Astrocyte of the cerebellum (primary cell): Measurements from ENCODE around the gene WNT4.
A peak's percentile ranks its signal among the peaks of the same experiment; 100 is the strongest.

ENCODE experiments used
- DNase-seq: peaks from one replicate; pipeline ENCODE4 v3.0.0-alpha.2; 2011; ENCODE audit warnings: low read depth
- H3K4me3 ChIP-seq: 2 replicates; pipeline ENCODE4 v1.5.1; 2011; ENCODE audit warnings: mild to moderate bottlenecking, low read depth, low read length, moderate library complexity
- in situ Hi-C: cut with HindIII; loops from 2 replicates; pipeline ENCODE4 v1.10.0; 2017; ENCODE audit warnings: low sequenced_read_pairs
- TF ChIP-seq, protein P1 (sequence below): IDR thresholded peaks from 2 replicates; pipeline ENCODE4 v1.5.1; 2012; ENCODE audit warnings: low read length, low read depth, moderate library complexity, mild to moderate bottlenecking; ENCODE audit errors: missing control alignments

The WNT4 gene

DNA sequence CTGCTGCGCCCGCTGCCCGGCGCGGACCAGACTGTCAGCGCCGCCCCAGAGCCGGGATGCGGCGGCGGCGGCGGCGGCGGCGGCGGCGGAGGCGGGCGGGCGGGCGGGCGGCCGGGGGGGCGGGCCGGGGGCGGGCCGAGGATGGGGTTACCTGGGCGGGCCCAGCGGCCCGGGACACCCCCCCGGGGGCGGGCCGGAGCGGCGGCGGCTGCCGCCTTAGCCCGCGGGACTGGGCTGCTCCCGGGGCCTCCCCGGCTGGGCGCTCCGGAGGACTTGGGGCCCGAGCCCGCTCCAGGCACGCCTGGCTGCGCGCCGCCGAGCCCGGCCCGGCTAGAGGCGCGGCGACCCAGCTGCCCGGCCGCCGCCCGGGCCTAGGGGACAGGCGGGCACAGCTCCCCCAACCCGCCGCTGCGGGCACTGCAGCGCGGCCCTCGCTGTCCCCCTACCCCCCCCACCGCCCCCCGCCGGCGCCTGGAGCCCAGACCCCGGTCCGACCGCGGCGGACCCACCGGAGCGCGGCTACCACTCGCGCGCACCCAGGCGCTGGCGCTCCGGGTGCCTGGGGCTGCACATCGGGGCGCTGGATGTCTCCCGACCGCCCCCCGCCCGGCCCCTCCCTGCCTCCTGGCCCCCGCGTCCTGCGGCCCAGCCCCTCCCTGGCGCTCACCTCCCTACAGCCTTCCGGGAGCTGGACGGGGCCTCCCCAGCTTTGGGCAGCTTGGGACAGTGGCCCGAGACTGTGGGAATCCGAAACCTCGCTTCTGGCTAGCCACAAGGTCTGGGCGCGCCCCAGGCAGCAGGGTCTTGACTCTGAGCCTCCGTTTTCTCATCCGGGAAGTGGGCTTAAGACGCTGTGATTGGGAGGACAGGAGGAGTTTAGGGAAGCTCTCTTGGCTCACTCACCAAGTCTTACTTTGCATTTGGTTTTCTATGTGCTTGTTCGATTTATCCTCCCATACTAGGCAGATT is at the start of gene WNT4:
Gene WNT4 (minus strand): TSS at position 33 of the 969 bp plus-strand sequence. CDS start 175 bp downstream, outside the sequence.
- no peak for DNase-seq
- in situ Hi-C loops = no loop called here
- TF ChIP-seq, protein P1, sequence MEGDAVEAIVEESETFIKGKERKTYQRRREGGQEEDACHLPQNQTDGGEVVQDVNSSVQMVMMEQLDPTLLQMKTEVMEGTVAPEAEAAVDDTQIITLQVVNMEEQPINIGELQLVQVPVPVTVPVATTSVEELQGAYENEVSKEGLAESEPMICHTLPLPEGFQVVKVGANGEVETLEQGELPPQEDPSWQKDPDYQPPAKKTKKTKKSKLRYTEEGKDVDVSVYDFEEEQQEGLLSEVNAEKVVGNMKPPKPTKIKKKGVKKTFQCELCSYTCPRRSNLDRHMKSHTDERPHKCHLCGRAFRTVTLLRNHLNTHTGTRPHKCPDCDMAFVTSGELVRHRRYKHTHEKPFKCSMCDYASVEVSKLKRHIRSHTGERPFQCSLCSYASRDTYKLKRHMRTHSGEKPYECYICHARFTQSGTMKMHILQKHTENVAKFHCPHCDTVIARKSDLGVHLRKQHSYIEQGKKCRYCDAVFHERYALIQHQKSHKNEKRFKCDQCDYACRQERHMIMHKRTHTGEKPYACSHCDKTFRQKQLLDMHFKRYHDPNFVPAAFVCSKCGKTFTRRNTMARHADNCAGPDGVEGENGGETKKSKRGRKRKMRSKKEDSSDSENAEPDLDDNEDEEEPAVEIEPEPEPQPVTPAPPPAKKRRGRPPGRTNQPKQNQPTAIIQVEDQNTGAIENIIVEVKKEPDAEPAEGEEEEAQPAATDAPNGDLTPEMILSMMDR = no peak
- H3K4me3 ChIP-seq = peak within 1 kb of the TSS; percentile 23

DNA sequence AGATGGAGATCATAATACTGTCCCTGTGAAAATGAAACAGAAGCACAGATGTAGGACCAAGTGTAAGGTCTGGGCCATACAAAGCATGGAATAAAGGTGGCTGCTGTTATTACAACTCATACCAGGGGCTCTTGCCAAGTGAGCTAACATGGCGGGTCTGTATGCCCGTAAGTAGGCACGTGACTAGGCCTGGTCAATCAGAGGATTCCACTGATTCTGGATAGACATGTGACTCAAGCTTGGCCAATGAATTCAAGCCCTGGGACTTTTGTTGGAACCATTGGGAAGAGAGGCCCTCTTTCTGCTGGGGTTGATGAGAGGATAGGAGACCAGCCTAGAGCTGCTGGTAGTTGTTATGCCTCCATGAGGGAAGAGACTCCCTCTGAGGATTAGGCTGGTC is 47.8 kb upstream of the WNT4 start:
- TF ChIP-seq, protein P1 = no peak
- H3K4me3 ChIP-seq = no peak overlapping the region
- no peak for DNase-seq
- in situ Hi-C loops = no loop called here

DNA sequence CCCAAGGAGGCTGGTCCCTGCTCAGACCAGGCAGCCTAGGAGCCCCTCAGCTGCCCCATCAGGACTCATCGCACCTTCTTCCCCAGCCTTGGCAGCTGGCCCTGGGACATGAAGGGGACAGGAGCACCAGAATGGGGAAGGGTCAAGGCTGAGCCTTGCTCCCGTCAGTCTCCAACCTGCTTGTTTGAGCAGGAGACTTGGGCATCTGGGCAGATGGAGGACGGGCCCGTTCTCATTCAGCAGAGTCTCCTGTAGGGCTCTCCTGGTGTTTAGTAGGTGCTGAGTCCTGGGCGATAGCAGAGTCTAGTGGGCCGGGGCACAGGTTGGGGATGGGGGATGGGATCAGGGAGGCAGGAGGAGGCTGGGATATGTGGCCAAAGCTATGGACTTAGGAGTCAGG is 47.4 kb upstream of the WNT4 start:
- TF ChIP-seq, protein P1 = no peak
- in situ Hi-C loops = no loop called here
- no peak overlapping the region for H3K4me3 ChIP-seq
- no peak for DNase-seq

DNA sequence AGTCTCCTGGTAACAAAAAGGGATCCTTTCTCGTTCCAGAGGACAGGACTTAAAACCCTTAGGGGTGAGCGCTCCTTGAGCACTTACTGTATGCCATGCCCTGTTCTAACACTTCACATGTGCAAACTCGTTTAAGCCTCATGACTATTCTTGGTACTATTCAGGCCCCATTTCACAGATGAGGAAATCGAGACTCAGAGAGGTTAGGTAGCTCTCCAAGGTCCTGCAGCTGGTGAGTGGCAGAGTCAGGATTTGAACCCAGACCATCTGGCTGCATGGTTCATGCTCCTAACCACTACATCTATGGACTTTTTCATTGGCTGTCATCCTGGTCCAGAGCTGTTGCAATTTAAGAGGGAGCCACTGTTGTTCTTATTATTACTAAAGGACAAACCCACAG is 46.7 kb upstream of the WNT4 start:
- no peak overlapping the region for H3K4me3 ChIP-seq
- no peak for DNase-seq
- in situ Hi-C loops = no loop called here
- TF ChIP-seq, protein P1 = no peak

DNA sequence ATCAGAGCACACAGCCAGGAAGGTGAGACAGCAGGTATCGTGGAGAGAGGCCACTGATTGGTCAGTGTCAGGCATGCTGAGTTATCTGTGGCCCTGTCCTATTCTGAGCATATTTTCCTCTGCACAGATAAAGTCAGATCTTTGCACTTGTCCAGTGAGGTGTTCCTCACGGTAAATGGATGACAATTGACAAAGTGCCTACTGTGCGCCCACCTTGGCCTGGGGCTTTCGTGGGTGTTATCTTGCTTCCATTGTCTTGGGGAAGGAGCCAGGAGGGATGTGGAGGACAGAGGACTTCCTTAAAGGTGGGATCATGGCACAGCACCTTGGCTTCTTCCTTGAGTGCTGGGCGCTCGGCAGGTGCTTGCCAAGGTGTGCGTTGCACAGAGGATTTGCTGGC is 46.0 kb upstream of the WNT4 start:
- in situ Hi-C loops = no loop called here
- H3K4me3 ChIP-seq = no peak overlapping the region
- DNase-seq = no peak
- TF ChIP-seq, protein P1 = no peak

DNA sequence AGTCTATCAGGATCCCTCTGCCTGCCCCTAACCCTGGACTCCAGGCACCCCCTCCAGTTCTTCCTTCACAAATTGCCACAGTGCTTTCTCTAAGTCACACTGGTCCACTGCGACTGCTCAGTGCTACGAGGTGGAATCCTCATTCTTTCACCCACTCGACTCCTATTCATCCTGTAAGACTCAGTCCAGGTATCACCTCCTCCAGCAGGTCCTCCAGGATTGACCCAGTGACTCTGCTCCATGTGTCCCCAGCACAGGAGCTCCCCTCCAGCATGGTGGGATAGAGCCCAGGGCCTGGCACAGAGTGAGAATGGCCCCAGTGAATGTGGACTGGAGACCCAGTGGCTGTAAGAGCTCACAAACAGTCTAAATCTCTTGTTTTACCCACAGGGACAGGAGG is 45.5 kb upstream of the WNT4 start:
- DNase-seq = no peak
- in situ Hi-C loops = no loop called here
- TF ChIP-seq, protein P1 = no peak
- no peak overlapping the region for H3K4me3 ChIP-seq
